GM23338 (cell line): ENCODE results near the gene ARHGAP10. TPM values are rescaled to one million over a fixed set of nuclear protein-coding genes. Genes with fewer than 3 reads are reported as not detected.

Experiments
- ATAC-seq: fragments of 200-7000 bp; cut with Tn5 transposase; 3 replicates; pipeline ENCODE4 v1.9.1; 2020
- DNase-seq: peaks from one replicate; pipeline ENCODE4 v3.0.0-alpha.2; 2015; ENCODE audit warnings: low spot score
- H2AFZ ChIP-seq: fragments of 200-600 bp; sonication (generic); 2 replicates; pipeline ENCODE4 v1.8.0; 2016; ENCODE audit warnings: antibody characterized with exemption, mild to moderate bottlenecking, moderate library complexity
- H3F3A ChIP-seq: fragments of 200-600 bp; sonication (generic); replicated peaks from 2 replicates; pipeline ENCODE4 v1.8.0; 2017; ENCODE audit warnings: antibody characterized with exemption, mixed run types, low read depth
- H3K27ac ChIP-seq: fragments of 200-600 bp; sonication (generic); 2 replicates; pipeline ENCODE4 v1.6.1; 2016; ENCODE audit warnings: low read depth
- H3K27me3 ChIP-seq: fragments of 200-600 bp; sonication (generic); 2 replicates; pipeline ENCODE4 v1.8.0; 2016; ENCODE audit warnings: mild to moderate bottlenecking, mixed run types, moderate library complexity; ENCODE audit not compliant: insufficient read depth
- H3K36me3 ChIP-seq: fragments of 200-600 bp; sonication (generic); 2 replicates; pipeline ENCODE4 v1.8.0; 2016; ENCODE audit warnings: mild to moderate bottlenecking; ENCODE audit not compliant: insufficient read depth
- H3K4me1 ChIP-seq: fragments of 200-600 bp; sonication (generic); 2 replicates; pipeline ENCODE4 v1.8.0; 2016; ENCODE audit warnings: mild to moderate bottlenecking, moderate library complexity; ENCODE audit not compliant: insufficient read depth
- H3K4me2 ChIP-seq: fragments of 200-600 bp; sonication (generic); 2 replicates; pipeline ENCODE4 v1.7.1; 2017; ENCODE audit warnings: mixed run types
- H3K4me3 ChIP-seq: fragments of 200-600 bp; sonication (generic); 2 replicates; pipeline ENCODE4 v1.6.1; 2016; ENCODE audit warnings: mixed run types
- H3K79me2 ChIP-seq: fragments of 200-600 bp; sonication (generic); replicated peaks from 2 replicates; pipeline ENCODE4 v1.8.0; 2017; ENCODE audit warnings: mild to moderate bottlenecking; ENCODE audit not compliant: insufficient read depth
- H3K9me2 ChIP-seq: fragments of 200-600 bp; sonication (generic); 2 replicates; pipeline ENCODE4 v1.8.0; 2017; ENCODE audit not compliant: insufficient read depth
- H4K20me1 ChIP-seq: fragments of 200-600 bp; sonication (generic); replicated peaks from 2 replicates; pipeline ENCODE4 v1.8.0; 2017; ENCODE audit warnings: mild to moderate bottlenecking; ENCODE audit not compliant: insufficient read depth
- H3K27ac Mint-ChIP-seq: 2 replicates; pipeline ENCODE4 v1.8.0; 2020; ENCODE audit warnings: inconsistent platforms, mild to moderate bottlenecking, moderate library complexity, mixed read lengths
- H3K27me3 Mint-ChIP-seq: 3 replicates; pipeline ENCODE4 v1.8.0; 2022; ENCODE audit warnings: low read depth, mild to moderate bottlenecking, moderate library complexity, mixed read lengths, inconsistent platforms; ENCODE audit not compliant: insufficient read depth, poor library complexity
- H3K36me3 Mint-ChIP-seq: 3 replicates; pipeline ENCODE4 v1.8.0; 2021; ENCODE audit warnings: low read depth, mild to moderate bottlenecking, inconsistent platforms, moderate library complexity, mixed read lengths
- H3K4me1 Mint-ChIP-seq: 3 replicates; pipeline ENCODE4 v1.8.0; 2020; ENCODE audit warnings: mild to moderate bottlenecking, inconsistent platforms, mixed read lengths
- H3K4me3 Mint-ChIP-seq: 3 replicates; pipeline ENCODE4 v1.8.0; 2021; ENCODE audit warnings: moderate library complexity, mild to moderate bottlenecking, inconsistent platforms, mixed read lengths
- H3K9me3 Mint-ChIP-seq: 3 replicates; pipeline ENCODE4 v1.8.0; 2020; ENCODE audit warnings: moderate library complexity, mild to moderate bottlenecking, inconsistent platforms, mixed read lengths
- CREB1 ChIP-seq: fragments of 250-450 bp; sonication (Bioruptor Pico); IDR thresholded peaks from 2 replicates; pipeline ENCODE4 v1.5.0; 2020; ENCODE audit warnings: low read depth, mild to moderate bottlenecking, moderate library complexity
- CTCF ChIP-seq, 2 experiments: fragments of 200-600 bp in 1 of 2; sonication (generic) in 1 of 2; conservative IDR thresholded peaks; 2 replicates each; pipeline versions ENCODE4 v1.5.1 to v1.6.1; 2016 to 2017; ENCODE audit warnings: antibody characterized with exemption in 2 of 2, low read depth in 2 of 2, mild to moderate bottlenecking in 2 of 2, moderate library complexity in 1 of 2
- ETS1 ChIP-seq: IDR thresholded peaks from 2 replicates; pipeline ENCODE4 v1.6.1; 2016; ENCODE audit warnings: antibody characterized with exemption
- EZH2 ChIP-seq: fragments of 200-600 bp; sonication (generic); IDR thresholded peaks from one replicate; pipeline ENCODE4 v1.8.0; 2017; ENCODE audit warnings: antibody characterized with exemption, mild to moderate bottlenecking, low read depth; ENCODE audit not compliant: unreplicated experiment
- JUNB ChIP-seq: IDR thresholded peaks from one replicate; pipeline ENCODE4 v1.6.1; 2016; ENCODE audit warnings: antibody characterized with exemption; ENCODE audit not compliant: unreplicated experiment
- REST ChIP-seq: IDR thresholded peaks from one replicate; pipeline ENCODE4 v1.6.1; 2018; ENCODE audit warnings: antibody characterized with exemption; ENCODE audit not compliant: unreplicated experiment
- STAT1 ChIP-seq: IDR thresholded peaks from one replicate; pipeline ENCODE4 v1.6.1; 2016; ENCODE audit warnings: antibody characterized with exemption; ENCODE audit not compliant: unreplicated experiment
- ZNF114 ChIP-seq: fragments of 250-450 bp; sonication (Bioruptor Pico); IDR thresholded peaks from 2 replicates; pipeline ENCODE4 v1.5.0; 2020; ENCODE audit warnings: mild to moderate bottlenecking, moderate library complexity
- ZNF331 ChIP-seq: fragments of 250-450 bp; sonication (Bioruptor Pico); IDR thresholded peaks from 2 replicates; pipeline ENCODE4 v1.5.0; 2020; ENCODE audit warnings: low read depth, mild to moderate bottlenecking, moderate library complexity
- polyA plus RNA-seq: library from polyadenylated mRNA; unstranded; fragments of >200 nt; fragmentation: Nextera tagmentation; extraction: Ambion mirVana; gene quantifications from 2 replicates; pipeline ENCODE4 v1.2.1, GENCODE V29; 2016
- total RNA-seq: library from RNA; depleted of rRNA; stranded (reverse); fragments of >200 nt; shearing (Covaris generic); gene quantifications from 2 replicates; pipeline ENCODE4 v1.2.3, GENCODE V29; 2014

Gene ARHGAP10
- total and polyA plus RNA-seq, 2 experiments from 2014 or later: 5.1 to 6.3 TPM

GRCh38 chr4:147929746-147930145 lies 197.9 kb downstream of the ARHGAP10 start:
- TF ChIP-seq CREB1 (CRISPR knock-in tag): no peak
- TF ChIP-seq ZNF114 (CRISPR knock-in tag): no peak
- no peak for TF ChIP-seq ZNF331 (CRISPR knock-in tag)
- TF ChIP-seq REST: no peak
- TF ChIP-seq STAT1: no peak
- no peak for TF ChIP-seq ETS1
- no peak for TF ChIP-seq EZH2
- no peak for TF ChIP-seq JUNB
- no peaks in the 10 kb centered on the region for H3K9me3 Mint-ChIP-seq
- no peak overlapping the region for H3K4me2 ChIP-seq
- ATAC-seq: no peak
- no peak overlapping the region for H3K4me3 ChIP-seq
- H3K27me3 ChIP-seq: no peaks in the 10 kb centered on the region
- peaks cover 13% of the 10 kb centered on the region for H3K4me1 Mint-ChIP-seq
- DNase-seq: no peak
- H3K4me3 Mint-ChIP-seq: no peak overlapping the region
- H3K36me3 Mint-ChIP-seq: peaks cover 4% of the 10 kb centered on the region; the same call in 2 of the 3 replicates
- H3K9me2 ChIP-seq: no peaks in the 10 kb centered on the region
- H3K79me2 ChIP-seq: no peaks in the 10 kb centered on the region
- no peak overlapping the region for H2AFZ ChIP-seq
- H3K36me3 ChIP-seq: no peaks in the 10 kb centered on the region
- no peak overlapping the region for H3K27ac ChIP-seq
- H4K20me1 ChIP-seq: no peaks in the 10 kb centered on the region
- H3F3A ChIP-seq: no peaks in the 10 kb centered on the region
- no peaks in the 10 kb centered on the region for H3K27me3 Mint-ChIP-seq
- no peak overlapping the region for H3K27ac Mint-ChIP-seq
- peaks cover 7% of the 10 kb centered on the region for H3K4me1 ChIP-seq

- H3K9me2 ChIP-seq: no peaks in the 10 kb centered on the region
- no peaks in the 10 kb centered on the region for H4K20me1 ChIP-seq
- ATAC-seq (peak; percentile 62), DNase-seq (peak; percentile 34)
- no peaks in the 10 kb centered on the region for H3K9me3 Mint-ChIP-seq
- H3K4me3 ChIP-seq: no peak overlapping the region
- no peak overlapping the region for H3K4me2 ChIP-seq
- peaks cover 5% of the 10 kb centered on the region for H3K4me1 Mint-ChIP-seq
- no peak overlapping the region for H3K27ac ChIP-seq
- peaks cover 2% of the 10 kb centered on the region for H3K4me1 ChIP-seq
- TF ChIP-seq CREB1 (CRISPR knock-in tag): no peak
- TF ChIP-seq CTCF (conservative IDR thresholded peaks at IDR 0.05; ENCODE audit: low read depth in 2 of 2): peak; percentile 33 to 71; a peak in 3 of 4 replicates
- H3K27ac Mint-ChIP-seq: no peak overlapping the region
- no peak overlapping the region for H2AFZ ChIP-seq
- peaks cover 4% of the 10 kb centered on the region; the same call in 2 of the 3 replicates for H3K36me3 Mint-ChIP-seq
- H3K27me3 ChIP-seq: no peaks in the 10 kb centered on the region
- H3K79me2 ChIP-seq: no peaks in the 10 kb centered on the region
- H3K36me3 ChIP-seq: no peaks in the 10 kb centered on the region
- H3K4me3 Mint-ChIP-seq: no peak overlapping the region
- no peaks in the 10 kb centered on the region for H3F3A ChIP-seq
- no peaks in the 10 kb centered on the region for H3K27me3 Mint-ChIP-seq
Observed at GRCh38 chr4:147933316-147933715, 201.4 kb downstream of the ARHGAP10 start.
